Retinal pigment epithelial cell (primary cell): Measurements from ENCODE around the gene CHST15.
A peak's percentile ranks its signal among the peaks of the same experiment; 100 is the strongest.

Source experiments
- DNase-seq: peaks from one replicate; pipeline ENCODE4 v3.0.0-alpha.2; 2010; ENCODE audit warnings: low read depth
- H3K4me3 ChIP-seq: 2 replicates; pipeline ENCODE4 v1.5.1; 2011; ENCODE audit warnings: mild to moderate bottlenecking, low read length, control low read depth, moderate library complexity
- TF ChIP-seq, protein P1 (sequence below): conservative IDR thresholded peaks from 2 replicates; pipeline ENCODE4 v1.5.1; 2011; ENCODE audit warnings: low read depth, low read length, control low read depth, inconsistent platforms

Gene CHST15

DNA sequence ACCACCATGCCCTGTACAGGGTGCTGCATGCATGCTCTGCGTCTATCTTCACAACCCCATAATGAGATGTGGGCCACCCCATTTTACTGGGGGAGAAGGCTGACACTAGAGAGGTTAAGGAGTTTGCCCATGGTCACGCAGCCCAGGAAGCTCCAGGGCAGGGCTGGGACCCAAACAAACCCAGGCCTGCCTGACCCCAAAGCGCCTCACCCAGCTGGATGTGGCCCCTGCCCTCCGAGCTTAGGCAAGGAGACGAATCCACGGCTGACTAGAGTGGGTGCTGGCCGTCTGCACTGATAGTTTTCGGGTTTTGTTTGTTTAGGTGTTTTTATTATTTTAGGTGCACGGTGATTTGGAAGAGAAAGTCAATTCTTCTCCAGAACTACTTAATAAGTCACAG lies 65.7 kb downstream of the CHST15 start:
- no peak for DNase-seq
- TF ChIP-seq, protein P1, sequence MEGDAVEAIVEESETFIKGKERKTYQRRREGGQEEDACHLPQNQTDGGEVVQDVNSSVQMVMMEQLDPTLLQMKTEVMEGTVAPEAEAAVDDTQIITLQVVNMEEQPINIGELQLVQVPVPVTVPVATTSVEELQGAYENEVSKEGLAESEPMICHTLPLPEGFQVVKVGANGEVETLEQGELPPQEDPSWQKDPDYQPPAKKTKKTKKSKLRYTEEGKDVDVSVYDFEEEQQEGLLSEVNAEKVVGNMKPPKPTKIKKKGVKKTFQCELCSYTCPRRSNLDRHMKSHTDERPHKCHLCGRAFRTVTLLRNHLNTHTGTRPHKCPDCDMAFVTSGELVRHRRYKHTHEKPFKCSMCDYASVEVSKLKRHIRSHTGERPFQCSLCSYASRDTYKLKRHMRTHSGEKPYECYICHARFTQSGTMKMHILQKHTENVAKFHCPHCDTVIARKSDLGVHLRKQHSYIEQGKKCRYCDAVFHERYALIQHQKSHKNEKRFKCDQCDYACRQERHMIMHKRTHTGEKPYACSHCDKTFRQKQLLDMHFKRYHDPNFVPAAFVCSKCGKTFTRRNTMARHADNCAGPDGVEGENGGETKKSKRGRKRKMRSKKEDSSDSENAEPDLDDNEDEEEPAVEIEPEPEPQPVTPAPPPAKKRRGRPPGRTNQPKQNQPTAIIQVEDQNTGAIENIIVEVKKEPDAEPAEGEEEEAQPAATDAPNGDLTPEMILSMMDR: no peak
- H3K4me3 ChIP-seq: no peak overlapping the region

- no peak overlapping the region for H3K4me3 ChIP-seq
- TF ChIP-seq, protein P1: no peak
- DNase-seq: no peak
Measured at GRCh38 chr10:124027031-124027611, 66.3 kb downstream of the CHST15 start.

- no peak overlapping the region for H3K4me3 ChIP-seq
- TF ChIP-seq, protein P1: no peak
- DNase-seq: no peak
Measured at GRCh38 chr10:124026589-124026939, 66.8 kb downstream of the CHST15 start.

- no peak overlapping the region for H3K4me3 ChIP-seq
- TF ChIP-seq, protein P1: peak; percentile 37
- no peak for DNase-seq
Measured at GRCh38 chr10:124025660-124026588, 67.5 kb downstream of the CHST15 start.

DNA sequence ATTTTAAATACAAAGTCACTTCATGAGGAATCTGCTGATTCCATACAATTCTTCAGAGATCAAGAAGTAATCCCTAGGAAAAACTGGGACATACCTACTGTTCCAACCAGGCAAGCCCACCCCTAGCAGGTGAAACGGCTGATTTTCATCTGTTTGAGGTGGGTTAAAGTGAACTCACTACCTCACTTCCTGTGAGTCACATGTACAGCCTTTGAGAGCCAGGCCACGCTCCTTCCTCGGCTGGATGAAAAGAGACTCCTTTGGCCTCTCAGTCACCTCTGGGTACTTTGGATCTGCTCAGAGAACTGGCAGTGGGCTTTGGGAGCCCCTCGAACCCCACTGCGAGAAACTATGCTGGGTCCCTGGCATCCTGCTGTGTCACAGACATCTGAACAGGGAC lies 68.2 kb downstream of the CHST15 start:
- no peak for DNase-seq
- TF ChIP-seq, protein P1: no peak
- no peak overlapping the region for H3K4me3 ChIP-seq

- TF ChIP-seq, protein P1: no peak
- DNase-seq: no peak
- no peak overlapping the region for H3K4me3 ChIP-seq
Measured at GRCh38 chr10:124022066-124022465, 71.3 kb downstream of the CHST15 start.
